Measurements from ENCODE around the gene U2SURP.
"Not testable (repeated sequence)": the region's sequence is repeated elsewhere in the genome, so short reads cannot be mapped to it uniquely, and the experiment has no call there.

Gene U2SURP

DNA sequence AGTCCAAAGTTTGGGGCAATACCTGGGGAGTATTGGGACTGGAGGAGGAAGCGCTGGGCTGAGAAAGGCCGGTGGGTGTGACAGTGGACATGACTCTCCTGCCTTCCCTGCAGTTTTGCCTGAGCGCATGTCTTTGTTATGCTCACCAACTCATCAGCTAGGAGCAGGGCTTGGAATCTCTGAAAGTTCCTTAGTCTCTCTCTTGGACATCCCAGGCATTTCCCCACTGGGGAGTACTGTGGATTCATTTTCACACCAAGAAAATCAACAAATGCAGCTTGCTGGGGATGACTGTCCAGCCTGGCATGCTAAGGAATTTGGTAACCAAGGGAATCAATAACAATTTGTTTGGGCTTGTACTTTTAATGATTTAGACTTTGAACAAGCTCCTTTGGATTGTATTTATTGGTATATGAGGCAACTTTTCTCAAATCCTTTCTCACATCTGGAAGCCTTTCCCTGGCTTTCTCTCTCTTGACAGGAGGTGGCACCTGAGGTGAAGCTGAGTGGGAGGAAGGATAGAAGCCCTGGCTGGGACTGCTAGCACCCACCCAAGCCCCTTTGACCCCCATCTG, 69.7 kb downstream of the U2SURP start:
- peak; percentile 56 for DNase-seq (ENCODE audit: low read depth, low spot score)

DNA sequence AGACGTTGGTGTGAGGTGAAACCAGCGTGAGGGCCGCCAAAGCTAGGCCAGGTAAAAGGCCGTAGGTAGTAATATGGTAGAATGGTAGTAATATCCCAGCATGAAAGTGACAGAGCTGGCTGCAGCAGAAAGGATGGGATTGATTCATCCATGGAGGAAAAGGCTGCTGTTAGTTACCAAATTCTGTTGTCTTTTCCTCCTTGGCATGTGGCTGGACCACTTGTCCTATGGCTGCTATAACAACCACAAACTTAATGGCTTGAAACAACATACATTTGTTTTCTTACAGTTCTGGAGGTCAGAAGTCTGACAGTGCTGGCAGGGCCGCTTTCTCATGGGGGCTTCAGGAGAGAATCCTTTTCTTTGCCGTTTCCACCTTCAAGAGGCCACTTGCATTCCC, 70.4 kb downstream of the U2SURP start:
- DNase-seq (ENCODE audit: low read depth, low spot score), result no peak

DNA sequence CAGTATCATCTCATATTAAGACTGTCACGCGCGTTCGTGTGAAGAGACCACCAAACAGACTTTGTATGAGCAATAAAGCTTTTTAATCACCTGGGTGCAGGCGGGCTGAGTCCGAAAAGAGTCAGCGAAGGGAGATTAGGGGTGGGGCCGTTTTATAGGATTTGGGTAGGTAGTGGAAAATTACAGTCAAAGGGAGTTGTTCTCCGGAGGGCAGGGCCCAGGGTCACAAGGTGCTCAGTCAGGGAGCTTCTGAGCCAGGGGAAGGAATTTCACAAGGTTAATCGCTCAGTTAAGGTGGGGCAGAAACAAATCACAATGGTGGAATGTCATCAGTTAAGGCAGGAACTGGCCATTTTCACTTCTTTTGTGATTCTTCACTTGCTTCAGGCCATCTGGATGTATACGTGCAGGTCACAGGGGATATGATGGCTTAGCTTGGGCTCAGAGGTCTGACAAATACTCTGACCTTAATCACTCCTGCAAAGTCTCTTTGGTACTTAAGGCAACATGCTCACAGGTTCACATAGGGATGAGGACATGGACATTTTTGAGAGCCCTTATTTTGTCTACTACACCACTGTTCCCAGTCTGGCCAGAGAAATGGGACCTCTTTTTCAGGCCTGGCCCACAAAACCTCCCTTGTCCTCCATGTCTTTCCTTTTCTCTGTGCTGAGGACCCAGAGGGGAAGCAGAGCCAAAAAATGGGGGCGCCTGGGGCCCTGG, 71.1 kb downstream of the U2SURP start:
- DNase-seq (ENCODE audit: low read depth, low spot score), result not testable (repeated sequence)

DNA sequence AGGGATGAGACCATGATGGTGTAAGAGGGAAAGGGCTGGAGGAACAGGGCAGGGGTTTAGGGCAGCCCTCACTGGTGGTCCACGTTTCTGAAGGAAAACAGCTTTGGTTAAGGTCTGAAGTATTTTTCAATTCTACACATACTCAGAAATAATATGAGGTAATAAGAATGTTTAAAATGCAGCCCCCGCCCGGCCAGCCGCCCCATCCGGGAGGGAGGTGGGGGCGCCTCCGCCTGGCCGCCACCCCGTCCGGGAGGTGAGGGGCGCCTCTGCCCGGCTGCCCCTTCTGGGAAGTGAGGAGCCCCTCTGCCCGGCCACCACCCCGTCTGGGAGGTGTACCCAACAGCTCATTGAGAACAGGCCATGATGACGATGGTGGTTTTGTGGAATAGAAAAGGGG, 72.2 kb downstream of the U2SURP start:
- DNase-seq (ENCODE audit: low read depth, low spot score), result not testable (repeated sequence)

DNA sequence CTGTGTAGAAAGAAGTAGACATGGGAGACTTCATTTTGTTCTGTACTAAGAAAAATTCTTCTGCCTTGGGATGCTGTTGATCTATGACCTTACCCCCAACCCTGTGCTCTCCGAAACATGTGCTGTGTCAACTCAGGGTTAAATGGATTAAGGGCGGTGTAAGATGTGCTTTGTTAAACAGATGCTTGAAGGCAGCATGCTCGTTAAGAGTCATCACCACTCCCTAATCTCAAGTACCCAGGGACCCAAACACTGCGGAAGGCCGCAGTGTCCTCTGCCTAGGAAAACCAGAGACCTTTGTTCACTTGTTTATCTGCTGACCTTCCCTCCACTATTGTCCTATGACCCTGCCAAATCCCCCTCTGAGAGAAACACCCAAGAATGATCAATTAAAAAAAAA, 72.6 kb downstream of the U2SURP start:
- DNase-seq (ENCODE audit: low read depth, low spot score), result not testable (repeated sequence)

DNA sequence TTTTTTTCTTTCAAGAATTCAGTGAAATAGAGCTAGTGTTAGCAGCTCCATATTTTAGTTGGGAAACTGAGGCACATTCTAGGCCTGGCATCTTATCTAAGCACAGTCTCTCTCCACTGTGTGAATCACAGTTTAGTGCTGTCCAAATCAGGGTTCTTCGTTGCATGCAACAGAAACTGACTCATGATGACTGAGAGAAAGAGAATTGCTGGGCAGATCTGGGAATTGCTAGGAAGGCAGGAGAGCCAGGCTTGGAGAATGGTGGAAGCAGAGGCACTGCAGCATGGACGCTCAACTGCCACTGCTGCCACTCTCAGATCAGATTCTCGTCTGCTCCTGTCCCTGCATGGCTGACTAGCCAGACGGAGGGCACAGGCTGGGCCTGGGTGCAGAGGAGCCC, 77.5 kb downstream of the U2SURP start:
- DNase-seq (ENCODE audit: low read depth, low spot score), result no peak

DNA sequence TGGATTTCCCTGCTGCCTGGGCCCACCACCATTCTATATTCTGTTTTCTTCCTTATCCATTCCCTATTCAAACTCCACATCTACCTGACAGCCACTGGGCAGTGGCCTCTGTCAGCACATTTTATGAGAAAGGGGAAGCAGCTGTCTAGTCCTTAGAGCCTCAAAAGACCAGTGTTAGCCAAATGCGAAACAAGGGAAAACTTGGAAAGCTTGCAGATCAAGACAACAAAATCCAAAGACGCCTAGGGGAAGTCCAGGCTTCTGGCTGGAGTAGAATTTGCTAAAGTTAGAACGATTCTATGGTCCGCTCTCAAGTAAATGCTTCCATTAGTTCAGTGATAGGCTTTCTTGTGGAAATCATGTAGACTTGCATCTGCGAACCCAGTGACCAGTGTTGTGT, 78.8 kb downstream of the U2SURP start:
- no peak for DNase-seq (ENCODE audit: low read depth, low spot score)

DNA sequence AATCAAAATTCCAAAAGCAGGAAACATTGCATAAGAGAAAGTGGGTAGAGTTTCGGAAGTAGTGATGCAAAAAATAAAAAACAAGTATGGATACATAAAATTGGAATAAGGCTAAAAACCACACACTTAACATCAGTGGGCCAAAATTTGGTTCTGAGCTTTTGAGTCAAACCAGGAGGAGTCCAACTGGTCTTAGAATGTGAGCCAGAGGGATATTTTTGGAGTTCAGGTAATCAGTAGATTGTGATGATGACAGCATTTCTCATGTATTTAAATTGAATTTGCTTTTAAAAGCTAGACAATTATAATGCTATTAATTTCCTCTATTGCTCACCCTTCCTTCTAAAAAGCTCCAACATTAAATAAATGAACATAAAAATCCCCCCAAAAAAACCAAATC, 80.0 kb downstream of the U2SURP start:
- DNase-seq (ENCODE audit: low read depth, low spot score), result no peak

DNA sequence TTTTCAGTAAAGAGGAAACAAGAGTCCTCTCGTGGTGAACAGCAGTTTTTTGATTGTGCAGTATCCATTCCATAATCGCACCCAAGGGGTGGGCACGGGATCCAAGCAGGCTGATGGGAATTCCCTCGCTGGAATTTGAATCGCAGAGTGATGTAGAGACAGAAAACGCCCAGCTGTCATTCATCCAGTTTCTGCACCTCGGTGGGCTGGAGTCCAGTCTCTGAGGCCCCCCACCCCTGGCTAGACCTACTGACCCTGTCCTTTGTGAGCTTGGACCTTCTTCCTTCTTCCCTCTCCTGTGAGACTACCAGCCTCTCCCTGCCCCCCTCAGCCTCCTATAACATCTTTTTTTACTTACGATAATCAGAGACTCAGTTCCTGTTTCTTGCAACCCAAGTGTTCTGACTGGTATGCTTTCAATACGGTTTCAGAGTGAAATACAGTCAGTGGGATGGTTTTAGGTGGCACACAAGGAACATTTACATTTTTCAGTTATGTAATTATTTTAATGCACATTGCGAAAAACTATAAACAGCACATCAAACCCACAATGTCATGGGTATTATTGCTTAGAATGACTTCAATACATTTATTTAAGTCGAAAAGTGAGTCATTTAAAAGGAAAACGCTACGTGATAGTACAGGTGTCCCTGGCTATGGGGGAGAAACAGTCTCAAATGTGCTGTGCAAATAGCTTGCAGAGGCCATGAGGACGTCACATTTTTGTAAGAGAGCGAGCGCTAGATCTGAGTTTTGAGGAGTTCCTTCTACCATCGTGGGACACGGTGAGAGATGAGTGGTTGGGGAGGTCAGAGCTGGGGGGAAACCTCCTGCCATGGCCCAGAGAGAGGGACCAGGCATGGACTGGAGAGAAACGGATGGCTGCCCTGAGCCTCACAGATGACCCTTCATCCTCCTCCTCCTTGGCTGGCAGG, 80.7 kb downstream of the U2SURP start:
- no peak for DNase-seq (ENCODE audit: low read depth, low spot score)

DNA sequence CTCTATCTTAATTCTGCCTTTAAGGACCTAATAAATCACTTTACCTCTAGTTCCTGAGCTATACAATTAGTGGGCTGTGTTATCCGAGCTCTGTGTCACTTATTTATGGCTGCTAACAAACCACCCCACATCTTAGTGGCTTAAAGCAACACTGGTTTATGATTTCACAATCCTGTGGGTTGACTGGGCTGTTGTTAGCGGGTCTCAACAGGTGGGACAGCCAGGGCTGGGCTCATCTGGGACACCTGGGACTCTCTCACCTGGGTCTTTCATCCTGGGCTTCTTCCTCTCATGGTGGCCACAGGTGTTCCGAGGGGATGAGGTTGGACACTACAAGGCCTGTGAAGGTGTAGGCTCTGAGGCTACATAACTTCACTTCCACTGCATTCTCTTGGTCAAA, 82.4 kb downstream of the U2SURP start:
- DNase-seq (ENCODE audit: low read depth, low spot score), result no peak

DNA sequence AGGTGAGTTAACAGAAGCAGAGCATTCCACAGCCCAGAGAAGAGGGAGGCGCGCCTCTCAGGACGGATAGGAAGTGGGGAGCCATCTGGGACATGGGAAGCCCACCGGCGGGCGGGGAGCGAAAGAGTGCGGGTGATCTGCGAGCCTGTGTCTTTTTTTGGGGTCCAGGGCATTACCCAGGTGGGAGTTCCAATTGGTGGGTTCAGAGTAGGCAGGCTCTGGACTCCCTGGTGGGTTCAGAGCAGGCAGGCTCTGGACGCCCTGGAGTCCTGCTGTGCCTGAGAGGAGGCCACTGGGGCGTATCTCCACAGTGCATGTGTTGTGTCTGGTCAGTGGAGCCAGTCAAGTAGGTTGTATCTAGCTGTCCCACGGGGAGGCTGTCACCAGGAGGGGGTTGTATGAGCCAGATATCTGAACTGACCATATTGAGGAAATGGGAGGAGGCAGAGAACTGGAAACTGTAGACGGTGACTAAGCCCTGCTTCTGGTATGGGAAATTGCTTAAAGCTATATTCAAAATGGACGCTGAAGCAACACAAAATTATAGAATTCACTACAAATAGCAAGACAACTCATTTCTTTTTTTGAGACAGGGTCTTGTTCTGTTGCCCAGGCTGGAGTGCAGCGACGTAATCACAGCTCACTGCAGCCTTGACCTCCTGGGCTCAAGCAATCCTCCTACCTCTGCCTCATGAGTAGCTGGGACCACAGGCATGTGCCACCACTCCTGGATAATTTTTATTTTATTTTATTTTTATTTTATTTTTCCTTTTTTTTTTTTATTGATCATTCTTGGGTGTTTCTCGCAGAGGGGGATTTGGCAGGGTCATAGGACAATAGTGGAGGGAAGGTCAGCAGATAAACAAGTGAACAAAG, 83.7 kb downstream of the U2SURP start:
- DNase-seq (ENCODE audit: low read depth, low spot score), result no peak

DNA sequence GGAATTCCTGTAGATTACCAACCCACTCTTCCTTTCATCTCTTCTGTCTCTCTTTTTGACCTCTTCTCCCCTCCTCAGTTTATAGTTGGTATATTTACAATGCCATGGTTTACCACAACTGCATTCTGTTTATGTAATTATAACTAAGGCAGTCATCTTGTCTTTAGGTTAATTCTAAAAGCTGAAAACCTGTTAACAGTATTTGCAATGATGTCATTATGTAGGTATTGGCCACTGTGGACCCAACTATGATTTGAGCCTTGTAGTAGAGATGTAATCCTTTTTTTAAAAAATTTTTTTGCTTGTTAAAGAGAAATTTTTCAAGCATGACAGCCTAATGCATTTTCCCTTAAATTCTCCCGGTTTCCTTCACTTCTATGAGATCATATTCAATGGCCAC, 87.5 kb downstream of the U2SURP start:
- DNase-seq (ENCODE audit: low read depth, low spot score), result no peak

DNA sequence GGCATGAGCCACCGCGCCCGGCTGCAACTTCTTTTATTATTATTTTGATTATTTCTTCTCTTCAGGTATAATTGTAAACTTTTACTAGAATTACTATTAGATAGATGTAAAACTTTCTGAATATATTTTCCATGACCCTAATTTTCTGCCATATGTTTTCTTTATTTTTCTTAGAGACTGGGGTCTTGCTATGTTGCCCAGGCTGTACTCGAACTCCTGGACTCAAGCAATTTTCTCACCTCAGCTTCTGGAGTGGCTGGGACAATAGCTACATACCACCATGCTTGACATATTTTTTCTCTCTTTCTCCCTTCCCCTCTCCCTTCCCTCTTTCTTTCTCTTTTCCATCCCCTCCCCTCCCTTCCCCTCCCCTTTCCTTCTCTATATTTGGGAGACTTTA, 88.6 kb downstream of the U2SURP start:
- no peak for DNase-seq (ENCODE audit: low read depth, low spot score)

DNA sequence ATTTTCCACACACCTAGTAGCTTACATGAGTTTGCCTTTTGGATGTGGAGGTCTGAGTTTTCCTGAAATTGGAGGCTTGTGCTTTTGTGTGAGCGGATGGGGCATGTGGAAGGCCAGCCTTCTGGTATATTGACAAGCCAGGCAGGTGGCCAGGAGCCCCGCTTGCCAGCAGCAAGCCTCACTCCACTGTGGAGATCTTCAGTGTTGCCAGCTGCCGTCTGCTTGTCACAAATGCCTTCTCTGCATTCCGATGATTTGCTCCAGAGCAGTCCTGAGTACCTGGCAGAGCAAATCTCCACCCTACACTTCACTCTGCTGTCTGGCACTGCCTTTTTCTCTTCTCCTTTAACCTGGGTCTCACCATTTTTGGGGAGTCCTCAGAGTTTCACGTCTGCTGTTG, 89.1 kb downstream of the U2SURP start:
- no peak for DNase-seq (ENCODE audit: low read depth, low spot score)

DNA sequence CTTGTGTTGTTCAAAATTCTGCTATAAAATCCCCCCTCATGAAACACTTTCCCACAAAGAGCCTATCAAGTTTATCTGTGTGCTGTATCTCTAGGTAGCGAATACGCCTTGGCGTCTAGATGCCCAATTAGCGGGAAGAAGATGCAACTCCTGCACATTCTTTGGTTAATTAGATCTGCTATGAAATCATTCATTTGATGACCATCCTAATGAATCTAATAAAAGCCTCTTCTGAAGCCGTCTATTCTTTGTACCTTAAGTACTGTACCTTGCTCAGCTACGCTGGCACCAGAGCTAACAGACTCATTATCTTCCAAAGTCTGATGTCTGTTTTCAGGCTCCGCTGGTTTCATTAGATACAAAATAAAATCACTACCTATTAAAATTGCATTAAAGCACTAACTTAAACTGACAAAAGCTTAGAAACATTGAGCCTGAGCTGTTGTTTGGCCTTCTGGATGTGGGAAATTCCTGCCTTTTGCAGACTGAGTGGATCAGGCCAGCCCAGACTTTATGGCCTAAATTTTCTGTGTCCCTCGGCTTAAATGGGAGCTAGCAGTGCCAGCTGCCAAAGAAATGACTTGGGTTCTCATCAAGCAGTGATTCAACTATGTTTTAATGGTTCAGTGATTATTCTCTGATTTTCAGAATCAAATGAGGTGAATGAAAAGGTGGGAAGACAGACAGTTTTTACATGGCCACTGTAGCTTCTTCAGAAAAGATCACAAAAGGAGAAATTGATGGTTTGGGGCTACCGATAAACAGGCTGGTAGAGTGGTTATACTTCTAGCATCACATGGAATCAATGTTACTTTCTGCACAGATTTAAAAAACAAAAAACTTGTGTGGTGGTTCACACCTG, 89.8 kb downstream of the U2SURP start:
- no peak for DNase-seq (ENCODE audit: low read depth, low spot score)

DNA sequence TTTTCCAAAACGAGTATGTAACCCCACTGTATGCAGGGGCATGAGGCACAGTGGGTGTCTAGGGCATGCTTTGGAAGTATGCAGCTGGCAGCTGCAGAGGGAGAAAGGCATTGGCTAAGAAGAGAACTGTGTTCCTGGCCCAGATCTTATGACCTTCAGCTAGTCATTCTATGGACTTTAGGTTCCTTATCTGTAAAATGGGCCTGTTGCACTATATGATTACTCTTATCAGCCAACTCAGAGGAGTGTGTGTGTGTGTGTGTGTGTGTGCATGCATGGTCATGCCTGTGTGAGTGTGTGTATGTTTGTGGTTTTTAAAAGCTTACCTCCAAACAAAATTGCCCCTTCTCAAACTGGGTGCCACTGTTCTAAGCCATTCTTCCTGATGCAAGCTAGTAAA, 90.8 kb downstream of the U2SURP start:
- DNase-seq (ENCODE audit: low read depth, low spot score), result no peak

DNA sequence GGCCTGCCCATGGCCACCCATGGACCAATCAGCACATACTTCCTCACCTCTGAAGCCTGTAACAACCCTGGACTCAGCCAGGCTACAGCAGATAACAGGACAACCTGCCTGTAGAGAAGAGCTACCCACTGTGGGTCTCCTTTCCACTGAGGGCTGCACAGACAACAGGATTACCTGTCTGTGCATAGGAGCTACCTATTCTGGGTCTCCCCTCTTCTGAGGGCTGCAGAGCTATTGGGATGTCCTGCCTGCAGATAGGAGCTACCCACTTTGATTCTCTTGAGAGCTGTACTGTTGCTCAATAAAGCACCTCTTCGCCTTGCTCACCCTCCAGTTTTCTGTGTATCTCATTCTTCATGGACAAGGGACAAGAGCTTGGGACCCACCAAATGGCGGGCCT, 94.4 kb downstream of the U2SURP start:
- no peak for DNase-seq (ENCODE audit: low read depth, low spot score)

DNA sequence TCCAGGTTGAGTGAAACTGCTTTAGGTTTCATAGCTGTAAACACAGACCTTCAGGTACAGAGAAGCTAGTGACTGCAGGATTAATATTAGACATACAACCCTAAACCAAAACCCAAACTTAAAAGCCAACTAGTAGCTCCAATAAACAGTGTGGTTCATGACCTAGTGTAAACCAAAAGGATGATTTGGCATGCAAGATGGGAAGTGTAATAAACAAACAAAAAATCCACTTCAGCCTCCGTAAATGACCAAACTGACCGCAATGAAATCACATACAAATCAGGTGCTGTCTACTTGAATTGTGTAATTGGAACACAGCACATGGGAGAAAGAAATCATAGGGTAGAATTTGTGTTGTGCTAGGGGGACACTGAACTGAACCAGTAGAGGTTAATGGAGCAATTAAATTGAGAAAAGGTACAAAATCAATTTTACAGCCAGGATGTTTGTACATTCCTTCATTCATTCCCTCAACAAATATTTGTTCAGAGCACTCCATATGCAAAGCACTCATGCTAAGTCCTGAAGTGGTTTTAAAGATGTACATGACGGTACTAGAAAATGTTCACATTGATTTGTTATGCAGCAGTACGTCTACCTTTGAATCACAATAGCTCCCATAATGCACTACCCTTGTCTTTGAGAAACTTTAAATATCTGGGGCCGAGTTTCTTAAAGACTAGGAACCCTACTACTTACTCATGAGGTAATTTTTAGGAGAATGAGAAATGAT, 96.8 kb downstream of the U2SURP start:
- no peak for DNase-seq (ENCODE audit: low read depth, low spot score)

DNA sequence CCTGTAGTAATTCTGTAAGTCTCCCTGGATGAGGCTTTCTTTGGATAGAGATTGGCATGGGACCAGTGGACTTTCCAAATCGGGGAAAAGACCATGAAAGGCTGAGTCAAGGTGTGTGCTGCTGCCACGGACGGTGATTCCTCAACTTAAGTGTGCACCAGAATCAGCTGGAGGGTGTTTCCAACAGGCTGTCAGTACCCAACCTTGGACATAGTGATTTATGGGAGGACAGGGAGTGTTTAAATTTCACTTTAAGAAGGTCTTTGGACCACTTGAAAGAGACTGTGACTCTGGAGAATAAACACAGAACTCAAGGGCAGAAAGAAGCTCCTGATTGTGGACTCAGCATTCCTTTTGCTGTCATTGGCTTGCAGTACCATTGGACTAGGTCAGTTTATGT, 97.8 kb downstream of the U2SURP start:
- no peak for DNase-seq (ENCODE audit: low read depth, low spot score)

DNA sequence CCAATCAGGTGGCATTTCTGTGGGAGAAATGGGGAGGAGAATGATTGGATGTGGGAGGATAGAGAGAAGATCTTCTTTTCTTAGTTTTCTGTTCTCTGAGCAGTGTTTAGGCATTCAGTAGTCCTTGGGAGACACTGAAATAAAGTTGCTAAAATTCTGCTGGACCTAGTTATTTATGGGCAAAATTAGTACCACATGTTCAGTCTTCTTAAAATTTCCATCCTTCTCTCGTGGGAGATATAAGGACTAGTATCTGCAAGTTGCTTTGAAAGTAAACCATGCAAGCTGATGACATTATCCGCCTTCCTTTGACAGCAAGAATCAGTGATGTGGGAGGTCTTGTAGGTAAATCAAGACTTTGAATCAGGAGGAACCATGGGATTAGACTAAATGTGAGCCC, 98.3 kb downstream of the U2SURP start:
- no peak for DNase-seq (ENCODE audit: low read depth, low spot score)

All from iPS DF 19.7 (cell line).